GM06990 (cell line): Measurements from ENCODE around the gene CCDC74A.
"Not testable (repeated sequence)": the region's sequence is repeated elsewhere in the genome, so short reads cannot be mapped to it uniquely, and the experiment has no call there.

Source experiments
- DNase-seq: peaks from one replicate; pipeline ENCODE4 v3.0.0-alpha.2; 2011; ENCODE audit not compliant: insufficient read length; ENCODE audit errors: extremely low read depth
- H3K27me3 ChIP-seq: replicated peaks from 2 replicates; pipeline ENCODE4 v1.6.0; 2011; ENCODE audit warnings: low read length; ENCODE audit not compliant: control insufficient read depth, insufficient read depth
- H3K36me3 ChIP-seq: 2 replicates; pipeline ENCODE4 v1.5.1; 2011; ENCODE audit warnings: low read length; ENCODE audit not compliant: control insufficient read depth, insufficient read depth
- H3K4me3 ChIP-seq: replicated peaks from 2 replicates; pipeline ENCODE4 v1.5.1; 2011; ENCODE audit warnings: low read depth, mild to moderate bottlenecking, control low read depth, low read length
- TF ChIP-seq, protein P1 (sequence below): IDR thresholded peaks from 2 replicates; pipeline ENCODE4 v1.5.1; 2011; ENCODE audit warnings: low read length, control low read depth, mild to moderate bottlenecking, inconsistent platforms; ENCODE audit not compliant: insufficient read depth, poor library complexity, severe bottlenecking

The CCDC74A gene

DNA sequence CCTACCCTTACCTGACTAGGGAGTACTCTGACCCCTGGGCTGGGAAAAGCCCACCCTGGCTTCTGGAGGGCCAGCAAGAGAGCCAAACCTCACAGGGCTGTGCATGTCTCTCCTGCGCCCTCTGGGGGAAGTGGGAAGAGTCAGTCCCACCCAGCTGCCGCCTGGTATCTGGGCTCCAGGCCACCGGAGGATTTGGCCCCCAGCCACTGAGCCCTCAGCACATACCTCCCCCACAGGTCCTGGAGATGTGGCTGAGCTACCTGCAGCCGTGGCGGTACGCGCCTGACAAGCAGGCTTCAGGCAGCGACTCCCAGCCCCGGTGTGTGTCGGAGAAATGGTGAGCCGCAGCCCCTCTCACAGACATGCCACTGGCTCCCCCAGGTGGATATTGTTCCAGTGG lies 11.1 kb upstream of the CCDC74A start:
- H3K27me3 ChIP-seq, DNase-seq, H3K4me3 ChIP-seq: not testable (repeated sequence)
- TF ChIP-seq, protein P1, sequence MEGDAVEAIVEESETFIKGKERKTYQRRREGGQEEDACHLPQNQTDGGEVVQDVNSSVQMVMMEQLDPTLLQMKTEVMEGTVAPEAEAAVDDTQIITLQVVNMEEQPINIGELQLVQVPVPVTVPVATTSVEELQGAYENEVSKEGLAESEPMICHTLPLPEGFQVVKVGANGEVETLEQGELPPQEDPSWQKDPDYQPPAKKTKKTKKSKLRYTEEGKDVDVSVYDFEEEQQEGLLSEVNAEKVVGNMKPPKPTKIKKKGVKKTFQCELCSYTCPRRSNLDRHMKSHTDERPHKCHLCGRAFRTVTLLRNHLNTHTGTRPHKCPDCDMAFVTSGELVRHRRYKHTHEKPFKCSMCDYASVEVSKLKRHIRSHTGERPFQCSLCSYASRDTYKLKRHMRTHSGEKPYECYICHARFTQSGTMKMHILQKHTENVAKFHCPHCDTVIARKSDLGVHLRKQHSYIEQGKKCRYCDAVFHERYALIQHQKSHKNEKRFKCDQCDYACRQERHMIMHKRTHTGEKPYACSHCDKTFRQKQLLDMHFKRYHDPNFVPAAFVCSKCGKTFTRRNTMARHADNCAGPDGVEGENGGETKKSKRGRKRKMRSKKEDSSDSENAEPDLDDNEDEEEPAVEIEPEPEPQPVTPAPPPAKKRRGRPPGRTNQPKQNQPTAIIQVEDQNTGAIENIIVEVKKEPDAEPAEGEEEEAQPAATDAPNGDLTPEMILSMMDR = peak; percentile 42
- H3K36me3 ChIP-seq = peaks cover 11% of the 10 kb centered on the region

DNA sequence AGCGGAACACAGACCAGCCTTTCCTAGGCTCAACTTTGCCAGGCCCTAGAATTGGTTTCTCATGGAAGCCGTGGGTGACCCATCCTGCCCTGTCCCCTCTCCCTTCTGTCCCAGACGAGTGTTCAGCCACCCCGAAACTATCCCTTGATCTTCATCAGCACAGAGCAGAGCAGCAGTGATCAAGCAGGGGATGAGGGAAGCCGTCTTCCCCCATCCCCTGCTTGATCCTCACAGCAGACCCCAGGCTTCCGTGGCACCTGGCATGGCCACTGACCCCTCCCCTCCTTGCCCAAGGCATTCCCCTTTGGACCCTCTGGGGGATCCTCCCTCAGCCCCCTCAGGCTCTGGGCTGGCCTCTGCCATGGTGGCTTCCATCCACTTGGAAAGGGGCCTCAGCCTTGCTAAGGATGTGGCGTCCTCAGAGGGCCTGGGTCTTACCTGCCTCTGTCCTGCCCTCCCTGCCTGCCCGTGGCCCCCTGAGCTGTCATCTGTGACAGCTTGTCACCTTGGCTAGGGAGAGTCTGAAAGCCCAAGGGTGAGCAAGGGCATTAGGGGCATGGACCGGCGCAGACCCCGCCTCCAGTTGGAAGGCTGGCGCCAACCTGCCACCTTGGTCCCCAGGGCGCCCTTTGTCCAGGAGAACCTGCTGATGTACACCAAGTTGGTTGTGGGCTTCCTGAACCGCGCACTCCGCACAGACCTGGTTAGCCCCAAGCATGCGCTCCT lies 10.4 kb upstream of the CCDC74A start:
- Histone ChIP-seq H3K4me3 (no peak overlapping the region), H3K36me3 (peaks cover 11% of the 10 kb centered on the region), H3K27me3 (no peaks in the 10 kb centered on the region)
- no peak for DNase-seq
- TF ChIP-seq, protein P1 = no peak

DNA sequence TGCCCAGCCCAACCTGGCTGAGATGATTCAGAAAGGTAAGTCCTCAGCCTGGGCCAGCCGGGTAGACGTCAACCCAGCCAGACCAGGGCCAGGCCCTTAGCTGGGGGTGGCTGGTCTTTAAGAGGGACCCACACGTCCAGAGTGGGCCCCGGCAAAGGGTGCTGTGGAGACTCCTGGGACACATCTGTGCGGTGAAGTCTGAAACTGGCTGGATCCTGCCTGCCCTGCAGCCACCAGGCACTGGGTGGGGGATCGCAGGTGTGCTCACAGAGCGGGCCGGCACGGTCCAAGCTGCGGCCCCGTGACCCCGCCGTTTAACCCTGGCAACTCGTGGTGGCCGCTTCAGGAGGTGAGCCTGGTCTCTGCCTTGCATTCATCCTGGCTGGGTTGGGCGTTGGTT lies 9.8 kb upstream of the CCDC74A start:
- H3K36me3 ChIP-seq = peaks cover 11% of the 10 kb centered on the region
- H3K27me3 ChIP-seq, H3K4me3 ChIP-seq, DNase-seq: not testable (repeated sequence)

- DNase-seq, H3K36me3 ChIP-seq, H3K4me3 ChIP-seq, H3K27me3 ChIP-seq: not testable (repeated sequence)
Observed at GRCh38 chr2:131518531-131518930, 9.2 kb upstream of the CCDC74A start.

GRCh38 chr2:131519466-131519865 lies 8.2 kb upstream of the CCDC74A start:
- TF ChIP-seq, protein P1 = no peak

DNA sequence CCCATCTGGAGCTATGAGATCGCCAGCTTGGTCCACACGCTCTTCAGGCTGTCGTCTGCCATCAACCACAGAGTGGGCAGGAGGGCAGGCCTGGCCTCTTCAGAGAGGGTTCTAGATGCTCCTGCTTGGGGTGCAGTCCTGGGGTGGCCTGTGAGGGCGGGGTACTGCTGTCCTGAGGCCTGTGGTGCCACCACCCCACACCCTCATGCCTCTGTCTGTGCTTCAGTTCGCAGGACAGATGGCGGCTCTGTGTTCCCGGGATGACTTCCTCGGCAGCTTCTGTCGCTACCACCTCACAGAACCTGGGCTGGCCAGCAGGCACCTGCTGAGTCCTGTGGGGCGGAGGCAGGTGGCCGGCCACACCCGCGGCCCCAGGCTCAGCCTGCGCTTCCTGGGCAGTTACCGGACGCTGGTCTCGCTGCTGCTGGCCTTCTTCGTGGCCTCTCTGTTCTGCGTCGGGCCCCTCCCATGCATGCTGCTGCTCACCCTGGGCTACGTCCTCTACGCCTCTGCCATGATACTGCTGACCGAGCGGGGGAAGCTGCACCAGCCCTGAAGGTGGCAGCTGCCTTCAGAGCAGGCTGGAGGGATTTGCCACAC lies 7.7 kb upstream of the CCDC74A start:
- not testable (repeated sequence) for DNase-seq, H3K27me3 ChIP-seq, H3K36me3 ChIP-seq, H3K4me3 ChIP-seq

More at GRCh38 chr2:131519466-131519865, 8.2 kb upstream of the CCDC74A start:
- Histone ChIP-seq H3K4me3 (no peak overlapping the region), H3K27me3 (no peaks in the 10 kb centered on the region), H3K36me3 (peaks cover 10% of the 10 kb centered on the region)
- no peak for DNase-seq

DNA sequence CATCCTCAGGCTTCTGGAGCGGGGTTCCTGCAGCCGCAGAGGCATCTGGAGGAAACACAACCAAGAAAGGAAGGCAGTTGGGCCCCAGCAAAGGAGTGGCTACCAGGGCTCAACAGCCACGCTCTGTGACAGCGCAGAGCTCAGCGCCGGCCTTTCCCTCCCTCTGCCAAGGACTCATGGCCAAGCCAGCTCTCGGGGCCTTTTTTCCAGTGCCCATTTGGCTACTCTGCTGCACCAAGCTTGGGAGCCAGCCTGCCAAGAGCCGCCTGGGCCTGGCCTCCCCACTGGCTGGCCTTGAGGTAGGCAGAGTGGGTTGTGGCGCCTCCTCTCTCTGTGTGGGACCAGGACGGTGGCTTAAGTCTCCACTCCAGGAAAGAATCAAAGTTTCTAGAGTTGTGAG lies 7.2 kb upstream of the CCDC74A start:
- Histone ChIP-seq H3K36me3 (peaks cover 10% of the 10 kb centered on the region), H3K4me3 (no peak overlapping the region), H3K27me3 (no peaks in the 10 kb centered on the region)
- TF ChIP-seq, protein P1 = no peak
- DNase-seq = no peak

GRCh38 chr2:131521524-131521923 lies 6.2 kb upstream of the CCDC74A start:
- H3K4me3 ChIP-seq, H3K36me3 ChIP-seq, DNase-seq, H3K27me3 ChIP-seq: not testable (repeated sequence)
